ENCODE results near the gene ATG4A. TPM values are rescaled to one million over a fixed set of nuclear protein-coding genes. Genes with fewer than 3 reads are reported as not detected.

ATG4A gene
- total RNA-seq, 8 experiments from 2014 or later, result 5.0 to 29.7 (median 8.4) TPM

DNA sequence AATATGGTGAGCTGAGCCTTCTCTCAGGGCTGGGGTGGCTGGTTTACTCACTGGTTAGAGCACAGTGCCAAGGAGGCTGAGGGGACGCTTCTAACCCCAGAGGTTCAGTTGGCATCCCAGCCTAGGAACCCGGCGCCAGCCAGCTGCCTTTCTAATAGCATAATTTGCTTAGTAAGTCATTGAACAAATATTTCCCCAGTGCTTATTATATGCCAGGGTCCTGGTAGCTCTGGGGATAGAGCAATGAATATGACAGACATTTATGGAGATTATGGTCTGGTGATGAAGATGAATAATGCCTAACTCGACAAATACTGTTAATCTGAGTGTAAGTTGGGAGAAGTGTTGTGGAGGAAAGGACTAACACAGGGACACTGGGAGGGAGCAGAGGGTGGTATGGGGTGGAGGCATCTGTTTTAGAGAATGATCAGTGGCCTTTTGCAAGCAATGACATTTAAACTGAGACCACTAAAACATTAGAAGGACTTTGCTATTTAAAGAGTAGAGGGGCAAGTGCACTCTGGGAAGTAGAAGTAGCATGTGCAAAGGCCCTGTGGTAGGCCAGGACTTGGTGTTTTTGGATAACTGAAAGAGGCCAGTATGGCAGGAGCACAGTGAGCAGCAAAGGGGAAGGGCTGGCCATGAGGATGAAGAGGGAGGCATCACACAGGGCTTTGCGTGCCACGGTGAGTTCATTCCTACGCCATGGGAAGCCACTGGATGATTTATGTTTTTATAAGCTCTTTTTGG is 71.9 kb downstream of the ATG4A start:
- no peak for ATAC-seq (replicated peaks in 6 of 8)
- no peaks in the 10 kb centered on the region for H3K4me1 ChIP-seq (replicated peaks in 1 of 2)
- no peak overlapping the region for H3K4me3 ChIP-seq
- 74 to 100% (median 93%) methylated on average over 1 to 7 of the region's 7 CpGs; no CpG with 5 or more reads in 6 of the 10 experiments for WGBS, 10 experiments
- no peak overlapping the region for H3K27ac ChIP-seq
- in situ Hi-C loops (cut with MboI; ENCODE audit: low pct_unique_long_range_greater_than_20kb in 2 of 9, low sequenced_read_pairs in 9 of 9, unreplicated experiment in 9 of 9), result no loop called here

DNA sequence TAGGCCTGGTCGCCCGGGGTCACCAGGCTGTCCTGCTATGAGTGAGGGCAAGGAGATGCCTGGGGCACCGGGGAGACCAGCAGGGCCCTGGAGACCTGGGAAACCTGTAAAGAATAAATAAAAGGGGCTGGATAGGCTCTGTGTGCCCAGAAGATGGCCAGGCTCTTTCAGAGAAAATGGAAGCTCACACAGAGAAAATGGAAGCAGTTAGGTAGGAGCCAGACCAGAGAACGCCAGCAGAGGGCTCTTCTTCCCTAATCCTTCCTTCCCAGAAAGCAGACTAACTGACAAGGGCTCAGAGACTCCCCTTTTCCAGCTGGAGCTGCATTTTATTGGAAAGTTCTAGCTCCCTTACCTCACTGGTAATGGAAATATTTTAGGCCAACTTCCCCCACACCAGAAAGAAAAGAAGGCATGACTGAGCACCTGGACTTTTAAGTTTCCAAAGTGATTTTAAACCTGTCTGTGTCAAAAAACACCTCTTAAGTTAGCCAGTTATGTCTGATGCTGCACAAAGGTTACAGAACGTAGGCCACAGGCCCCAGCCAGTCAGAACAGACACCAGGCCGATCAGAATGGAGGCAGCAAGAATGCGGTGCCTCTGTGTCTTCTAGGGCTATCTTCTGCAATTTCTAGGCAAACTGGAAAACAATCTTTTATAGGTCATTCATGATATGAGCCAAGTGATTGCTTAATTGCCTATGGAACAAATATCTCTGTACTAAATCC is 74.0 kb downstream of the ATG4A start:
- in situ Hi-C loops (cut with MboI; ENCODE audit: low pct_unique_long_range_greater_than_20kb in 2 of 9, low sequenced_read_pairs in 9 of 9, unreplicated experiment in 9 of 9), result no loop called here
- Histone ChIP-seq H3K27ac (no peak overlapping the region), H3K4me1 (replicated peaks in 1 of 2) (no peaks in the 10 kb centered on the region), H3K4me3 (no peak overlapping the region)
- peak in 4 of 8 experiments; percentile 59 to 85 (median 79) for ATAC-seq (replicated peaks in 6 of 8)
- WGBS, 10 experiments, result 39 to 100% (median 59%) methylated on average over 1 to 5 of the region's 7 CpGs; no CpG with 5 or more reads in 4 of the 10 experiments

- Histone ChIP-seq H3K27ac (no peak overlapping the region), H3K4me1 (replicated peaks in 1 of 2) (no peaks in the 10 kb centered on the region), H3K4me3 (no peak overlapping the region)
- 43 to 100% (median 83%) methylated on average over 1 to 5 of the region's 5 CpGs; no CpG with 5 or more reads in 5 of the 10 experiments for WGBS, 10 experiments
- in situ Hi-C loops (cut with MboI; ENCODE audit: low pct_unique_long_range_greater_than_20kb in 2 of 9, low sequenced_read_pairs in 9 of 9, unreplicated experiment in 9 of 9), result no loop called here
- ATAC-seq (replicated peaks in 6 of 8), result peak in 3 of 8 experiments; percentile 55 to 78 (median 73)
These were observed 75.8 kb downstream of the ATG4A start for GRCh38 chrX:108167211-108167872.

GRCh38 chrX:108168961-108169740 is 77.6 kb downstream of the ATG4A start:
- 42 to 100% (median 80%) methylated on average over 1 to 5 of the region's 9 CpGs; no CpG with 5 or more reads in 6 of the 10 experiments for WGBS, 10 experiments
- no peak overlapping the region for H3K4me3 ChIP-seq
- H3K4me1 ChIP-seq (replicated peaks in 1 of 2), result no peaks in the 10 kb centered on the region
- ATAC-seq (replicated peaks in 6 of 8), result no peak
- H3K27ac ChIP-seq, result no peak overlapping the region
- in situ Hi-C loops (cut with MboI; ENCODE audit: low pct_unique_long_range_greater_than_20kb in 2 of 9, low sequenced_read_pairs in 9 of 9, unreplicated experiment in 9 of 9), result no loop called here

GRCh38 chrX:108169768-108170167 is 78.2 kb downstream of the ATG4A start:
- 20 to 100% (median 62%) methylated on average over 1 to 2 of the region's 3 CpGs; no CpG with 5 or more reads in 7 of the 10 experiments for WGBS, 10 experiments
- Histone ChIP-seq H3K4me3 (no peak overlapping the region), H3K4me1 (replicated peaks in 1 of 2) (no peaks in the 10 kb centered on the region), H3K27ac (no peak overlapping the region)
- no peak for ATAC-seq (replicated peaks in 6 of 8)
- in situ Hi-C loops (cut with MboI; ENCODE audit: low pct_unique_long_range_greater_than_20kb in 2 of 9, low sequenced_read_pairs in 9 of 9, unreplicated experiment in 9 of 9), result no loop called here

DNA sequence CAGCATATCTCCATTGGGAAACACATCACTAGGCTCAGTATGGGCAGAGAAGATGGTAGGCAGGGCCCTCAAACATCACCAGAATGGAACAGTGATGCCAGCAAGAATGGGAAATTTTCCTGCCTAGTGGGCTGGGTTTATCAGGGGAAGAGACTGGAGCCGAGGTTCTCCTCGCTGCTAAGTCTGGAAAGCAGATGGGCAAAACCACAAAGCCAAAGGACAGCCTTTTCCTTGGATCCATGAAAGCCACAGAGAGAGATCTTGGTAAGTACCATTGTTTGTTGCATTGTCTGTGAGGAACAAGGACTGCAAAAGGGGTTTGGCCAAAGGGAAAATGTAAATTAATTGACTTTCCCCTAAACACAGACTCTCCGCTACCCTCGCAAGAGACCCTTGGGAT is 80.1 kb downstream of the ATG4A start:
- WGBS, 10 experiments, result 32 to 100% (median 72%) methylated on average over 2 to 4 of the region's 4 CpGs; no CpG with 5 or more reads in 6 of the 10 experiments
- no peak for ATAC-seq (replicated peaks in 6 of 8)
- Histone ChIP-seq H3K4me1 (replicated peaks in 1 of 2) (no peaks in the 10 kb centered on the region), H3K4me3 (no peak overlapping the region), H3K27ac (no peak overlapping the region)
- in situ Hi-C loops (cut with MboI; ENCODE audit: low pct_unique_long_range_greater_than_20kb in 2 of 9, low sequenced_read_pairs in 9 of 9, unreplicated experiment in 9 of 9), result no loop called here

DNA sequence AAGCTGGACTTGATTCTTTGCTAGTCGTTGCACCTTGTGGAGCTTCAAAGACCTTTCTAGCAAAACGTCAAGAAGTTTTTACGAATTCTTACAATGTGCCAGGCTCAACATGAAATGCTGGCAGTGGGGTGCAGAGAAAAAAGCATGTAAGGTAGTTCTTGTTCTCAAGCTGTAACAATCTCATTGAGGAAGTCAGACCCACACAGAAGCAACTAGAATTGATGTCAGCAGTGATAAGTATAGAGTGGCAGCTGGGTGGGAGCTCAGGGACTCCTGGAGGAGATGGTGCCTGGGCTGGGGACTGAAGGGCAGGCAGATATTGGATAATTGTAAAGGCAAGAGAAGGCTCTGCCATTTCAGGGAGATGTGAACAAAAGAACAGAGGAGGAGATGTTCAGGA is 82.3 kb downstream of the ATG4A start:
- ATAC-seq (replicated peaks in 6 of 8), result no peak
- Histone ChIP-seq H3K27ac (no peak overlapping the region), H3K4me3 (no peak overlapping the region), H3K4me1 (replicated peaks in 1 of 2) (no peaks in the 10 kb centered on the region)
- in situ Hi-C loops (cut with MboI; ENCODE audit: low pct_unique_long_range_greater_than_20kb in 2 of 9, low sequenced_read_pairs in 9 of 9, unreplicated experiment in 9 of 9), result no loop called here
- WGBS, 10 experiments, result 17 to 95% (median 29%) methylated on average over 3 of the region's 3 CpGs; no CpG with 5 or more reads in 7 of the 10 experiments

- H3K4me1 ChIP-seq (replicated peaks in 1 of 2), result no peaks in the 10 kb centered on the region
- no peak overlapping the region for H3K27ac ChIP-seq
- no peak overlapping the region for H3K4me3 ChIP-seq
- peak in 1 of 8 experiments; percentile 59 for ATAC-seq (replicated peaks in 6 of 8)
- WGBS, 10 experiments, result 42 to 83% (median 60%) methylated on average over 1 to 5 of the region's 8 CpGs; no CpG with 5 or more reads in 7 of the 10 experiments
- in situ Hi-C loops (cut with MboI; ENCODE audit: low pct_unique_long_range_greater_than_20kb in 2 of 9, low sequenced_read_pairs in 9 of 9, unreplicated experiment in 9 of 9), result no loop called here
These were observed 86.0 kb downstream of the ATG4A start for GRCh38 chrX:108177351-108178142.

GRCh38 chrX:108178143-108178498 is 86.5 kb downstream of the ATG4A start:
- H3K27ac ChIP-seq, result no peak overlapping the region
- in situ Hi-C loops (cut with MboI; ENCODE audit: low pct_unique_long_range_greater_than_20kb in 2 of 9, low sequenced_read_pairs in 9 of 9, unreplicated experiment in 9 of 9), result no loop called here
- 20 to 80% methylated on average over 1 to 2 of the region's 7 CpGs; no CpG with 5 or more reads in 8 of the 10 experiments for WGBS, 10 experiments
- H3K4me1 ChIP-seq (replicated peaks in 1 of 2), result no peaks in the 10 kb centered on the region
- ATAC-seq (replicated peaks in 6 of 8), result no peak
- no peak overlapping the region for H3K4me3 ChIP-seq

GRCh38 chrX:108186811-108187210 is 95.2 kb downstream of the ATG4A start:
- H3K4me1 ChIP-seq (replicated peaks in 1 of 2), result no peaks in the 10 kb centered on the region
- H3K27ac ChIP-seq, result no peak overlapping the region
- 35% methylated on average over 4 of the region's 4 CpGs; no CpG with 5 or more reads in 9 of the 10 experiments for WGBS, 10 experiments
- H3K4me3 ChIP-seq, result no peak overlapping the region
- peak in 3 of 8 experiments; percentile 17 to 98 (median 84) for ATAC-seq (replicated peaks in 6 of 8)
- in situ Hi-C loops (cut with MboI; ENCODE audit: low pct_unique_long_range_greater_than_20kb in 2 of 9, low sequenced_read_pairs in 9 of 9, unreplicated experiment in 9 of 9), result no loop called here

DNA sequence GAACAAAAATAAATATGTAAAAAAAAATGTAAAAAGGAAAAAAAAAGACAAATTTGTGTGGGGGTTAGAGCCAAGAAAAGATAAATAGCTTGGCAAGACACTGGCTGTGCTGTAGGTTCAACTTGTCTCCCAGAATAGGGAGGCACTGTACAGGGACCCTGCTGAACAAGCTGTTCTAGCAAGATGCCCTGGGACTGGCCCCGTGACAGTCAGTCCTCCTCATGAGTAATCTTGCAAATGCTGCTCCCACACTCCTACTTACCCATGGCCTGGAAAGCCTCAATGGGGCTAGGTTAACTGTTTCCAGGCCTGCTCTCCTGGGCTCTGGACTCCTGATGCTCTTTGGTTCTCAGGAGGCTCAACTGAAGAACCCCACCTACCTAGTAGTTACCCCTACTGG is 106.8 kb downstream of the ATG4A start:
- no peak overlapping the region for H3K4me3 ChIP-seq
- no peak overlapping the region for H3K27ac ChIP-seq
- 13 to 40% methylated on average over 1 of the region's 1 CpG; no CpG with 5 or more reads in 8 of the 10 experiments for whole genome bisulfite sequencing, 10 experiments
- in situ Hi-C loops (cut with MboI; ENCODE audit: low pct_unique_long_range_greater_than_20kb in 2 of 9, low sequenced_read_pairs in 9 of 9, unreplicated experiment in 9 of 9), result no loop called here
- peak in 2 of 8 experiments; percentile 82 to 99 for ATAC-seq (replicated peaks in 6 of 8)
- H3K4me1 ChIP-seq (replicated peaks in 1 of 2), result no peaks in the 10 kb centered on the region

- Histone ChIP-seq H3K4me3 (no peak overlapping the region), H3K4me1 (replicated peaks in 1 of 2) (no peaks in the 10 kb centered on the region), H3K27ac (no peak overlapping the region)
- in situ Hi-C loops (cut with MboI; ENCODE audit: low pct_unique_long_range_greater_than_20kb in 2 of 9, low sequenced_read_pairs in 9 of 9, unreplicated experiment in 9 of 9), result no loop called here
- ATAC-seq (replicated peaks in 6 of 8), result no peak
- WGBS, 10 experiments, result 0 to 83% methylated on average over 1 to 2 of the region's 2 CpGs; no CpG with 5 or more reads in 8 of the 10 experiments
These were observed 107.5 kb downstream of the ATG4A start for GRCh38 chrX:108199041-108199440.

All from motor neuron (in vitro differentiated cells).